AG09309 (cell line): Measurements from ENCODE around the gene FAH.

Source experiments
- DNase-seq: peaks from one replicate; pipeline ENCODE4 v3.0.0-alpha.2; 2010; ENCODE audit warnings: low read depth
- H3K4me3 ChIP-seq: 2 replicates; pipeline ENCODE4 v1.5.1; 2011; ENCODE audit warnings: mild to moderate bottlenecking, low read depth, low read length, moderate library complexity; ENCODE audit not compliant: control insufficient read depth
- TF ChIP-seq, protein P1 (sequence below): IDR thresholded peaks from 2 replicates; pipeline ENCODE4 v1.5.1; 2011; ENCODE audit warnings: mild to moderate bottlenecking, low read depth, low read length, inconsistent platforms; ENCODE audit not compliant: insufficient read depth, control insufficient read depth; ENCODE audit errors: missing control alignments

Gene FAH

GRCh38 chr15:80159811-80160569 is 7.2 kb downstream of the FAH start:
- DNase-seq: no peak
- TF ChIP-seq, protein P1, sequence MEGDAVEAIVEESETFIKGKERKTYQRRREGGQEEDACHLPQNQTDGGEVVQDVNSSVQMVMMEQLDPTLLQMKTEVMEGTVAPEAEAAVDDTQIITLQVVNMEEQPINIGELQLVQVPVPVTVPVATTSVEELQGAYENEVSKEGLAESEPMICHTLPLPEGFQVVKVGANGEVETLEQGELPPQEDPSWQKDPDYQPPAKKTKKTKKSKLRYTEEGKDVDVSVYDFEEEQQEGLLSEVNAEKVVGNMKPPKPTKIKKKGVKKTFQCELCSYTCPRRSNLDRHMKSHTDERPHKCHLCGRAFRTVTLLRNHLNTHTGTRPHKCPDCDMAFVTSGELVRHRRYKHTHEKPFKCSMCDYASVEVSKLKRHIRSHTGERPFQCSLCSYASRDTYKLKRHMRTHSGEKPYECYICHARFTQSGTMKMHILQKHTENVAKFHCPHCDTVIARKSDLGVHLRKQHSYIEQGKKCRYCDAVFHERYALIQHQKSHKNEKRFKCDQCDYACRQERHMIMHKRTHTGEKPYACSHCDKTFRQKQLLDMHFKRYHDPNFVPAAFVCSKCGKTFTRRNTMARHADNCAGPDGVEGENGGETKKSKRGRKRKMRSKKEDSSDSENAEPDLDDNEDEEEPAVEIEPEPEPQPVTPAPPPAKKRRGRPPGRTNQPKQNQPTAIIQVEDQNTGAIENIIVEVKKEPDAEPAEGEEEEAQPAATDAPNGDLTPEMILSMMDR: no peak
- no peak overlapping the region for H3K4me3 ChIP-seq

- peak; percentile 73 for DNase-seq
- TF ChIP-seq, protein P1: no peak
- no peak overlapping the region for H3K4me3 ChIP-seq
Measured at GRCh38 chr15:80160570-80161156, 7.9 kb downstream of the FAH start.

DNA sequence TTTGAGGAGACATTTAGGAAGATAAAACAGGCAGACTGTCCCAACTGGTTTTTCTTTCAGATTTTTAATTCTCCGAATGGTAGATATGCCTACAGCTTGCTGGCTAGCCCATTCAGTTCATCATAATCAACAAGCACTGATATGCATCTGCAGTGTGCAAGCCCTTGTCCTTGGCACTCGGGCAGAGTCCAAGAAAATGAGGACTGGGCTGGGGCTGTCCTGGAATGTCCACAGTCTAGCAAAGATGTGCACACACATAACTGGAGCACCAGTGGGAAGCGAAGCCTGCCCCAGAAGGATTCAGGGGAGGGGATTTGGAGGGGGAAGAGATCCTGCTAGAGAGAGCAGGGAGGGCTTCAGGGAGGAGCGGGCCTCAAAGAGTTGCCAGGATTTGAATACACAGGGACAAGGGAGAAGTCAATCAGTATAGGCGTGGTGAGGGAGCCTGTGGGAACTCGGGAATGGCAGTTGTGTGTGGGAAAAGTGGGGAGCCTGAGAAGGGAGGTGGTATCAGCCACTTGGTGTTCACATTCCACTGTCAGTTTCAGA is 8.7 kb downstream of the FAH start:
- TF ChIP-seq, protein P1: no peak
- H3K4me3 ChIP-seq: no peak overlapping the region
- DNase-seq: no peak

DNA sequence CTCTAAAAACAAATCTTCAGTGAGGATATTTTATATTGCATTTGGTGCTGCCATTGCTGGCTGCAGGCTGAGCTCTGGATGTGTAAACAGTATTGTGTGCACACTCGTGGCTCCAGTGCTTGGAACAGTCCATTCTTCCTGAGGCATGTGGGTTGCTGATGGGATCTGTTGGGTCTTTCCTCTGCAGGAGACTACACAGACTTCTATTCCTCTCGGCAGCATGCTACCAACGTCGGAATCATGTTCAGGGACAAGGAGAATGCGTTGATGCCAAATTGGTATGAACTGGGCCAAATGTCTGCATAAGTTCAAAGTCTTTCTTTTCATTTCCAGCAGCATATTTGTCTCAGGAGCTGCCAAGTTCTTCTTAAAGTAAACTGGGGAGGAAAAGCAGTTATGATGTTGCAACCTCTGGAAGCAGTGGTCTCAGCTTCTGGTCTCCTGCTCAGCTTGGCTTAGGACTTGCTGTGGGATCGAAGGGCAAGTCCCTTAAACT is 9.3 kb downstream of the FAH start:
- DNase-seq: no peak
- TF ChIP-seq, protein P1: no peak
- no peak overlapping the region for H3K4me3 ChIP-seq

- DNase-seq: no peak
- no peak overlapping the region for H3K4me3 ChIP-seq
- TF ChIP-seq, protein P1: no peak
Measured at GRCh38 chr15:80163217-80163616, 10.4 kb downstream of the FAH start.

GRCh38 chr15:80163897-80164296 is 11.1 kb downstream of the FAH start:
- no peak overlapping the region for H3K4me3 ChIP-seq
- TF ChIP-seq, protein P1: no peak
- DNase-seq: no peak
